PC-3 (cell line): ENCODE results near the gene PDZD2. TPM values are rescaled to one million over a fixed set of nuclear protein-coding genes. Genes with fewer than 3 reads are reported as not detected.

Source experiments
- ATAC-seq: fragments of 200-7000 bp; cut with Tn5 transposase; 2 replicates; pipeline ENCODE4 v1.9.1; 2020; ENCODE audit warnings: mild to moderate bottlenecking, moderate library complexity
- BruUV-seq: library from RNA; stranded (reverse); fragments of 400-500 nt; replicated peaks from 2 replicates; lab custom pipeline; 2021; lab: Mats Ljungman, UMichigan
- CTCF ChIA-PET: fragments of 300-600 bp; sonication (Branson Sonifier 250); formaldehyde crosslinking; loops from one replicate; lab custom pipeline; 2022; ENCODE audit warnings: antibody characterized with exemption; lab: Charles Lee
- POLR2A ChIA-PET: fragments of 300-600 bp; sonication (Branson Sonifier 250); formaldehyde crosslinking; loops from one replicate; lab custom pipeline; 2022; ENCODE audit warnings: antibody characterized with exemption; ENCODE audit not compliant: unreplicated experiment; lab: Charles Lee
- DNase-seq: peaks from one replicate; pipeline ENCODE4 v3.0.0-alpha.2; 2015
- H2AFZ ChIP-seq: fragments of 300-600 bp; sonication (generic); 2 replicates; pipeline ENCODE4 v1.6.0; 2016; ENCODE audit warnings: antibody characterized with exemption, low read length
- H3F3A ChIP-seq: fragments of 300-600 bp; sonication (generic); one replicate; pipeline ENCODE4 v1.6.0; 2017; ENCODE audit warnings: antibody characterized with exemption, low read length, control low read depth, mild to moderate bottlenecking; ENCODE audit not compliant: unreplicated experiment
- H3K27ac ChIP-seq: fragments of 300-600 bp; sonication (generic); 2 replicates; pipeline ENCODE4 v1.5.1; 2016; ENCODE audit warnings: mild to moderate bottlenecking, low read length
- H3K27me3 ChIP-seq: fragments of 300-600 bp; sonication (generic); 2 replicates; pipeline ENCODE4 v1.6.1; 2016; ENCODE audit warnings: low read length, mixed read lengths
- H3K36me3 ChIP-seq: fragments of 300-600 bp; sonication (generic); 2 replicates; pipeline ENCODE4 v1.6.1; 2016; ENCODE audit warnings: low read depth, mixed run types, low read length, mixed read lengths
- H3K4me1 ChIP-seq: fragments of 300-600 bp; sonication (generic); 2 replicates; pipeline ENCODE4 v1.5.1; 2016; ENCODE audit warnings: low read length; ENCODE audit not compliant: insufficient read depth
- H3K4me2 ChIP-seq: fragments of 300-600 bp; sonication (generic); 2 replicates; pipeline ENCODE4 v1.6.0; 2016; ENCODE audit warnings: low read length
- H3K4me3 ChIP-seq: fragments of 300-600 bp; sonication (generic); 2 replicates; pipeline ENCODE4 v1.5.1; 2016; ENCODE audit warnings: mild to moderate bottlenecking, low read length, mixed read lengths
- H3K79me2 ChIP-seq: fragments of 300-600 bp; sonication (generic); 2 replicates; pipeline ENCODE4 v1.6.1; 2017; ENCODE audit warnings: low read length, mixed read lengths
- H3K9ac ChIP-seq: fragments of 300-600 bp; sonication (generic); 2 replicates; pipeline ENCODE4 v1.6.0; 2016; ENCODE audit warnings: mild to moderate bottlenecking, low read length
- H3K9me2 ChIP-seq: fragments of 300-600 bp; sonication (generic); replicated peaks from 2 replicates; pipeline ENCODE4 v1.6.1; 2016; ENCODE audit warnings: mixed run types, low read length, mixed read lengths
- H3K9me3 ChIP-seq: fragments of 300-600 bp; sonication (generic); 2 replicates; pipeline ENCODE4 v1.6.1; 2016; ENCODE audit warnings: low read length, mixed read lengths
- H4K20me1 ChIP-seq: fragments of 300-600 bp; sonication (generic); 2 replicates; pipeline ENCODE4 v1.6.1; 2016; ENCODE audit warnings: low read length, mixed read lengths
- EZH2 ChIP-seq: fragments of 300-600 bp; sonication (generic); IDR thresholded peaks from one replicate; pipeline ENCODE4 v1.6.1; 2017; ENCODE audit warnings: antibody characterized with exemption, mild to moderate bottlenecking, low read length; ENCODE audit not compliant: unreplicated experiment
- EZH2phosphoT487 ChIP-seq: fragments of 300-600 bp; sonication (generic); IDR thresholded peaks from 2 replicates; pipeline ENCODE4 v1.6.1; 2018; ENCODE audit warnings: mild to moderate bottlenecking, antibody characterized with exemption, low read length, borderline replicate concordance
- intact Hi-C: fragments of 100-400 bp; cut with micrococcal nuclease; formaldehyde crosslinking; loops from 2 replicates; pipeline ENCODE4 v1.9.0; 2023
- total RNA-seq: library from RNA; depleted of rRNA; stranded (reverse); fragments of >200 nt; gene quantifications from 2 replicates; pipeline ENCODE4 v1.2.3, GENCODE V29; 2014
- TF ChIP-seq, protein P1 (sequence below): fragments of 300-600 bp; sonication (generic); conservative IDR thresholded peaks from 2 replicates; pipeline ENCODE4 v1.5.1; 2017; ENCODE audit warnings: antibody characterized with exemption, low read depth, mild to moderate bottlenecking, low read length

PDZD2 gene
- total RNA-seq, 1 experiment from 2014 or later, result 2.0 TPM

DNA sequence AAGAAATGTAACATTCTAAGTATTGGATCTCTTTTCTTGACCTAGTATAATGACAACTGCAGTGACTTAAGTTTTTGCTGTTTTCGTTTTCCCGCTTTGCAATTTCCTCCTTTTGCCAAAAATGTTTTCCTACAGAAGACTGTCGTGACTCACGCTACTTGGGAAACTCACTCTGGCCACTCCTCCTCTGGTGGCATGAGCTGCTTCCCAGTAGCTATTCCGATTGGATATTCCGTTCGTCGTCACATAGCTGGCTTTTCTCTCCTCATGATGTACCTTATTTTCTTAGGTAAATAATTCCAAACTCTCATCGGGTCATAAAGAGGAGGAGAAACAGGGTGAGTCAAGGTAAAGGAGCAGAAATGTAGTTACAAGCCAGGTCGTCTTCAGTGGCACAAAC is 470.3 kb downstream of the PDZD2 start:
- Histone ChIP-seq H3K9me2 (no peaks in the 10 kb centered on the region), H3K36me3 (peaks cover 30% of the 10 kb centered on the region), H3K4me3 (no peak overlapping the region), H3K27me3 (no peaks in the 10 kb centered on the region), H3K79me2 (no peaks in the 10 kb centered on the region), H3K4me2 (no peak overlapping the region), H2AFZ (no peak overlapping the region), H4K20me1 (no peaks in the 10 kb centered on the region), H3F3A (no peaks in the 10 kb centered on the region), H3K9me3 (no peaks in the 10 kb centered on the region), H3K9ac (no peak overlapping the region), H3K27ac (no peak overlapping the region), H3K4me1 (no peaks in the 10 kb centered on the region)
- ChIA-PET POLR2A (interaction anchor here (0.6 kb wide), 1 partner anchor 427 kb away, joined by 3 read pairs; no protein-coding TSS in a partner anchor), CTCF (interaction anchor here (0.6 kb wide), 1 partner anchor 808 kb away, joined by 3 read pairs; no protein-coding TSS in a partner anchor)
- intact Hi-C loops, result no loop called here
- no peak for DNase-seq
- no peak for TF ChIP-seq EZH2
- no peak for TF ChIP-seq EZH2phosphoT487
- TF ChIP-seq, protein P1, sequence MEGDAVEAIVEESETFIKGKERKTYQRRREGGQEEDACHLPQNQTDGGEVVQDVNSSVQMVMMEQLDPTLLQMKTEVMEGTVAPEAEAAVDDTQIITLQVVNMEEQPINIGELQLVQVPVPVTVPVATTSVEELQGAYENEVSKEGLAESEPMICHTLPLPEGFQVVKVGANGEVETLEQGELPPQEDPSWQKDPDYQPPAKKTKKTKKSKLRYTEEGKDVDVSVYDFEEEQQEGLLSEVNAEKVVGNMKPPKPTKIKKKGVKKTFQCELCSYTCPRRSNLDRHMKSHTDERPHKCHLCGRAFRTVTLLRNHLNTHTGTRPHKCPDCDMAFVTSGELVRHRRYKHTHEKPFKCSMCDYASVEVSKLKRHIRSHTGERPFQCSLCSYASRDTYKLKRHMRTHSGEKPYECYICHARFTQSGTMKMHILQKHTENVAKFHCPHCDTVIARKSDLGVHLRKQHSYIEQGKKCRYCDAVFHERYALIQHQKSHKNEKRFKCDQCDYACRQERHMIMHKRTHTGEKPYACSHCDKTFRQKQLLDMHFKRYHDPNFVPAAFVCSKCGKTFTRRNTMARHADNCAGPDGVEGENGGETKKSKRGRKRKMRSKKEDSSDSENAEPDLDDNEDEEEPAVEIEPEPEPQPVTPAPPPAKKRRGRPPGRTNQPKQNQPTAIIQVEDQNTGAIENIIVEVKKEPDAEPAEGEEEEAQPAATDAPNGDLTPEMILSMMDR, result no peak
- no peak for ATAC-seq
- no TSS peak for BruUV-seq

DNA sequence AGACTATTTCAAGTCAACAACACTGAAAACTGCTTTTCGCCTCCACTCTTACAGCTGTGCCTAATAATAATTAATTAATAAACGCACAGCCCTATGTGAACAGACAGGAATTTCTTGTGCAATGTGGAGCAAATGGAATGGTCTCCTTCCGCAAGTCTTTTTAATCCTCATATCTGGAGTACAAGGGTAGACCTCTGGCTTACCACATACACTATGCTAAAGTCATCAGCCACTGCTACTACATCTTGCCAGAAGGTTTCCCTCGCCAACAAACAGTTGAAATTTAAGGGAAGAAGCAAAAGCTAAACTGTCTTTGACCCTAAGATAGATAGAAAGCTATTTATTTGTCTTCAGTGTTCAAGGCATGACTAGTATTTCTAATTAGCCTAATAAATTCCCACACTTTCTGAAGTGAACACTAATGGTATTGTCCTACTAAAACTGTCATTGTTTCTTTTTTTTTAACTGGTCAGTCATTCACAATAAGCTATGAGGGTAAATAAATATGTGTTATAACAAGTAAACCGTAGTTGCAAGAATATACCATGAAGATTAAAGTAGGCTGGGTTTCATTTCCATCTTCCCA is 471.3 kb downstream of the PDZD2 start:
- no peak for DNase-seq
- H3K9me2 ChIP-seq, result no peaks in the 10 kb centered on the region
- CTCF ChIA-PET, result no interaction called here
- no peaks in the 10 kb centered on the region for H3K4me1 ChIP-seq
- TF ChIP-seq, protein P1, result no peak
- TF ChIP-seq EZH2phosphoT487 (no peak), EZH2 (no peak)
- H2AFZ ChIP-seq, result no peak overlapping the region
- no peak overlapping the region for H3K4me2 ChIP-seq
- no peak overlapping the region for H3K27ac ChIP-seq
- POLR2A ChIA-PET, result interaction anchor here (0.6 kb wide), 1 partner anchor 357 kb away, joined by 4 read pairs; no protein-coding TSS in a partner anchor
- peaks cover 27% of the 10 kb centered on the region for H3K36me3 ChIP-seq
- H3K79me2 ChIP-seq, result no peaks in the 10 kb centered on the region
- intact Hi-C loops, result no loop called here
- no peaks in the 10 kb centered on the region for H3F3A ChIP-seq
- BruUV-seq, result no TSS peak
- no peaks in the 10 kb centered on the region for H3K9me3 ChIP-seq
- H4K20me1 ChIP-seq, result no peaks in the 10 kb centered on the region
- no peaks in the 10 kb centered on the region for H3K27me3 ChIP-seq
- H3K4me3 ChIP-seq, result no peak overlapping the region
- ATAC-seq, result no peak
- H3K9ac ChIP-seq, result no peak overlapping the region

DNA sequence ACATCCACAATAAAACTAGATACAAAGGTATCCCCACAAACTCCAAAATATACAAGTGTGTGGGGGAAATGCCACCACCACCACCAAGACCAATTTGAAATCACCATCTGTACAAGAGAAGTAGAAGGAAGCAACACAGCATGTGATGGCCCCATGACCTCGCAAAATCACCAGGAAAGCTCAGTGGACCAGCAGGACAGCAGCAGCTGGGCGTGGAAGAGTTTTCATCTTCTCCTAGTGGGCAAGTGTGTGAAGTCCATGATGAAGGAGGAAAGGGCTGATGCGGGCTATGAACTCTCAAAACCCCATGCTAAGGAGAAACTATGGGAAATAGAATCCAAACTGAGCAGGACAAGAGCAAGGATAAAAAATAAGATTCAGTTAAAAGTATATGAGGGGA is 477.1 kb downstream of the PDZD2 start:
- no TSS peak for BruUV-seq
- ChIA-PET POLR2A (no interaction called here), CTCF (interaction anchor here (0.6 kb wide), 1 partner anchor 211 kb away, joined by 8 read pairs; no protein-coding TSS in a partner anchor)
- no peaks in the 10 kb centered on the region for H3K9me2 ChIP-seq
- H3K9me3 ChIP-seq, result no peaks in the 10 kb centered on the region
- TF ChIP-seq EZH2 (no peak), EZH2phosphoT487 (no peak)
- TF ChIP-seq, protein P1, result no peak
- H3K4me2 ChIP-seq, result no peak overlapping the region
- no peaks in the 10 kb centered on the region for H3F3A ChIP-seq
- no peaks in the 10 kb centered on the region; the same call in 1 of the 2 replicates for H3K79me2 ChIP-seq
- ATAC-seq (0 out of 2 replicates have a peak, but pooled peaks have one; percentile 27), DNase-seq (no peak)
- no peaks in the 10 kb centered on the region for H4K20me1 ChIP-seq
- no peak overlapping the region for H2AFZ ChIP-seq
- no peaks in the 10 kb centered on the region for H3K27me3 ChIP-seq
- no peak overlapping the region for H3K9ac ChIP-seq
- peaks cover 9% of the 10 kb centered on the region; the same call in 1 of the 2 replicates for H3K36me3 ChIP-seq
- H3K27ac ChIP-seq, result no peak overlapping the region
- H3K4me3 ChIP-seq, result no peak overlapping the region
- intact Hi-C loops, result no loop called here
- no peaks in the 10 kb centered on the region for H3K4me1 ChIP-seq
